Fibroblast of skin of abdomen (primary cell): Measurements from ENCODE around the gene LAMB4.

Source experiments
- DNase-seq: peaks from one replicate; pipeline ENCODE4 v3.0.0-alpha.2; 2013

Gene LAMB4

GRCh38 chr7:108077709-108078108, 52.5 kb downstream of the LAMB4 start:
- no peak for DNase-seq

GRCh38 chr7:108076156-108076555, 54.0 kb downstream of the LAMB4 start:
- DNase-seq, result no peak

GRCh38 chr7:108073305-108074070, 56.7 kb downstream of the LAMB4 start:
- no peak for DNase-seq

DNA sequence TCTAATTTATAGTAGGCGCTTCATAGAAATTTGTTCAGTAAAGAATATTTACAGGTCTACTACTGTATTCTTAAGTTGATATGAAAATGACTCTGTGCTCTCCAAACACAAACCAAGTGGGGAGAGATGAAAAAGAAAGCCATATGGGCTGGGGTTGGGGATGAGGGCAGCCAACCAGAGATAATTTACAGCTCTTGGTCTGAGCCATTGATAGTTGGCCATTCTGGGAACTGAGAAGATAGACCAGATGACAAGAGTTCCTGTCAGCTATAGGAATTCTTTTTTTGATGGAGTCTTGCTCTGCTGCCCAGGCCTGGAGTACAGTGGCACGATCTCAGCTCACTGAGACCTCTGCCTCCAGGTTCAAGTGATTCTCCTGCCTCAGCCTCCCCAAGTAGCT, 57.4 kb downstream of the LAMB4 start:
- DNase-seq, result no peak

- no peak for DNase-seq
These were observed 58.0 kb downstream of the LAMB4 start for GRCh38 chr7:108072116-108072515.

GRCh38 chr7:108071551-108071950, 58.6 kb downstream of the LAMB4 start:
- no peak for DNase-seq

DNA sequence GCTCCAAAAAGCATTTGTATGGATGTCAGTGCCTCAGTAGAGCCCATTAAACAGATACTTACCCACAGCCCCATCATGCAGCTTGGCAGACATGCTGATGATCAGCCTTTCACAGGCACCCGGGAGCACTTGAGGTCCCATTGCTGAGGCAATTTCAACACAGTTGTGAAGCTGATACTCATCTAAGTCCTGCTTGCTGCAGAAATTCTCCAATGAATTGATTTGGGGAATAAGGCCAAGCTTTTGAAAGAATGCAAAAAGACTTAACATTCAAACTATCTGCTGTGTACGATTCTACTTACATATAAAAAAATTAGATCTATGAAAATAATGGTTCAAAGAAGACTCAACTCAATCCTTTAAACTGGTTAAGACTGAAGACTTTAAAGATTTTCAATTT, 60.5 kb downstream of the LAMB4 start:
- DNase-seq, result no peak

GRCh38 chr7:108067844-108068243, 62.3 kb downstream of the LAMB4 start:
- DNase-seq, result no peak

- peak; percentile 52 for DNase-seq
These were observed 63.7 kb downstream of the LAMB4 start for GRCh38 chr7:108066486-108066885.

GRCh38 chr7:108063520-108063933, 66.6 kb downstream of the LAMB4 start:
- DNase-seq, result no peak

DNA sequence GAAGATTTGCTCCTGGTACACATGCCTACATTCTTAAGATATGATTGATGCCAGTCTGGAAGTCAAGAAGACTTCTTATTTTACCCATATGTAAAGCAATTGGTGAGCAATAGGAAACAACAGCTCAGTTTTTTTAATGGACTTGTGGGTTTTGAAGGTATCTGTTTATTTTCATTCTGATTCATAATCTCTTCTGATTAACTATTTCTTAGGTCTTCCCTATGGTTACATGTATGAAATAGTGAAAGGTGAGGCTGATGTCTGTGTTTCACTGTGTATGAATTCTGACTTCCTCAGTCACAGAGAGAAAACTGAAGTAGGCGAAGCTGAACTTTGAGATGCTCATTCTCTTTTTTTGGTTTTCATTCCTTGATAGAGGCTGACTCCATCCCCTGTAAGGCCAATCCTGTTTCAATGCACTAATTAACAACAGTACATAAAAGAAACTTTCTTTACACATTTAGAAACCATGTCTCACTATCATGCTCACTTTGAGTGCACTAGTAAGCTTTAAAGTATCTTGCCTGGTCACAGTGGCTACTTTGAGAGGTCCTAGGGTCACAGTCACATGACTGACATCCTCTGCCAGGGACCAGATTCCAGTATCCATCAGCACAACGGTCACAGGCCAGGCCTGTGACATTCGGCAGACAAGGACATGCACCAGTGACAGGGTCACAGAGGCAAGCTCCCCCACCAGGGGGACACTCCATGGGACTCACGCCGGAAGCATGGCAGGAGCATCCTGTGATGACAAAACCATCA, 67.7 kb downstream of the LAMB4 start:
- DNase-seq, result no peak

DNA sequence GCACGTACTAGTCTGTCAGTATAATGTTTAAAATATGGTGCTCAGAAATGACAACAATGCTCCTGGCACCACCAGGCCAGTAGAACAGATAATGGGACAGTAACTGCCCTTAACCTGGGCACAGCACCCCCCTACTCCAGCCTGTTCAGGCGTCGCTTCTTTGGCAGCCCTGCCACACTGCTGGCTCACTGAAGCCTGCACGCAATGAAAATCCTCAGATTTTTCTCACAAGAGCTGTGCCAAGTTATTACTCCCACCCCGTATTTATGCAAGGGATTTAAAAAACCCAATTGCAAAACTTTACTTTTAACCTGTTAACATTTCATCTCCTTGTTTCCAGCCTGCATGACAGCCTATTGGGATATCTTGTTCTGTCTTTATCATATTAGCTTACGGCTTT, 70.6 kb downstream of the LAMB4 start:
- no peak for DNase-seq

DNA sequence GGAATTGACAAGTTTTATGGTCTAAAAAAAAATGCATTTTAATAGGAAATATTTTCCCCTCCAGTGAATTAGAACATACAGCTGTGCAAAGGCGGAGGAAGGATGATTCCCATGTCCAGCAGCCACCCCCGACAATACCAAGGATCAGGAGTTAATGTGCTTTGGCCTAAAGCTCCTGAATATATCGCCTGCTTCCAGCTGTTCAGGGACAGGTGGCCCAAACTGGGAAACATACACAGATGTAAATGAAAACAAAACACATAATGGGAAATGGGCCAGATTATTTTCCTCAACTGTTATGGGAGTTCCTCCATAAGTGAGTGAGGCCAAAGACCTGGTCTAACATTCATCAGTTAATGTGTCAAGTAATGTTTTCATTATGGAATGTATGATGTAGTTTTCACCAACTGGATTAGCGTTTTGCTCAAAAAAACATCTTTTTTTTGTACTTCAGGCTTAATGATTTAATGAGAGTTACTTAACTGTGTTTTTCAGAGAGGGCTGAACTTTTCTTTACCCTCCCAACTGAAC, 72.1 kb downstream of the LAMB4 start:
- DNase-seq, result no peak

- no peak for DNase-seq
These were observed 74.5 kb downstream of the LAMB4 start for GRCh38 chr7:108055611-108056021.

DNA sequence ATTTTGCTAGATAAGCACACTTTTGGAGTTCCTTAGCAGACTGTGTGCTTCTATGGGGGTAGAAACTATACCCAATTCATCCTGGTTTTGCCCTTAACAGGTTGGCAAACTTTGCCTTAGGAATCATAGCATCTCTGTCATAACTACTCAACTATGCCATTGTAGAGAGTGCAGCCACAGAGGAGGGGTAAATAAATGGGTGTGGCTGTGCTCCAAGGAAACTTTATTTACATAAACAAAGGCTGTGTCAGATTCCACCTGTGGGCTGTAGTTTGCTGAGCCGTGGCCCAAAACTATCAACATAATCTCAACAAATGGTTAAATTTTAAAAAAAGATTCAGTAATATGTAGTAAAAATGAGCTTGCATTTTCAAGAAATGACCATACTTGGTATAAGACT, 75.6 kb downstream of the LAMB4 start:
- DNase-seq, result no peak

DNA sequence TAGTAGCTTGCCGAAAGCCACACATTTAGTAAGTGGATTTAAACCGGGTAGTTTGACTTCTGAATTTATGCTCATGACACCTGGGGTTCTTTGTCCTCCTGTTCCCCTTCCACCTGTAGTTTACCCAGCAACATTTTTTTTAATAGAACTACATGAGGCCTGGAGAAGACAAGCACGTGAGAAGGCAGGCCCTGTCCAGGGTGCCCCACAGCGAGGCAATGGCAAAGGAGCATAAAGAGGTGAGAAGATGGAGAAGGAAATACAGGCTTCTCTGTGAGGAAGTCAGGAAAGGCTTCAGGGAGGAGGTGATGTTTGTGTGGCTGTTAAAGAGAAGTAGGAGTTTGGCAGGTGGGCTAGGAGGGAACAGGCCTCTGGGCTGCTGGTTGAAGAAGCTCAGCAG, 76.9 kb downstream of the LAMB4 start:
- no peak for DNase-seq

GRCh38 chr7:108051454-108051853, 78.7 kb downstream of the LAMB4 start:
- DNase-seq, result peak; percentile 39

GRCh38 chr7:108049962-108050361, 80.2 kb downstream of the LAMB4 start:
- no peak for DNase-seq

DNA sequence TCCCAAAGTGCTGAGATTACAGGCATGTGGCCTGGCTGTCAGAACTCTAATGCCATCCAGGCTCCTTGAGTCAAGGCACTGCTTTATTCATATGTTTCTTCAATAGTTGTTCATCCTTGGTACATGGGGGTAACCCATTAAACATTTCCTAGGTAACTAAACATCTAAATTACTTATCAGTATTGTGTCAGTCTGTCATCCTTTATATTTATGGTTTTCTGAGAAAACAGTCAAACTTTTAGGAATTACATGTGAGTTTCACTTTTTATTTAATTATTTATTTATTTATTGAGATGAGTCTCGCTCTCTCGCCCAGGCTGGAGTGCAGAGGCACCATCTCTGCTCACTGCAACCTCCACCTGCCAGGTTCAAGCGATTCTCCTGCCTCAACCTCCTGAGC, 81.7 kb downstream of the LAMB4 start:
- DNase-seq, result no peak

DNA sequence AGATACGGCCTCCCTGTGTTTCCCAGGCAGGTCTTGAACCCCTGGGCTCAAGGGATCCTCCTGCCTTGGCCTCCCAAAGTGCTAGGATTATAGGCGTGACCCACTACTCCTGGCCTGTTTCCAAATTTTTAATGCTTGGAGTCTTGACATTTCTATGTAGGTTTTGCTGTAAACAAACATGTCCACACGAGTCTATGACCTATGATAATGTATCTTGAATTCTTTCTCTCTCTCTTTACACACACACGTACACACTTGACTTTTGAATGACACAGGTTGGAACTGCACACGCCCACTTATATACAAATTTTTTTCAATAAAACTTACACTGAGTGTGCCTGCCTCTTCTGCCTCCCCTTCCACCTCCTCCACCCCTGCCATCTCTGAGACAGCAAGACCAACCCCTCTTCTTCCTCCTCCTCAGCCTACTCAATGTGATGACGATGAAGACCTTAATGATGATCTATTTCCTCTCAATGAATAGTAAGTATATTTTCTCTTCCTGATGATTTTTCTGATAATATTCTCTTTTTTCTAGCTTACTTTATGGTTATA, 83.1 kb downstream of the LAMB4 start:
- DNase-seq, result no peak

DNA sequence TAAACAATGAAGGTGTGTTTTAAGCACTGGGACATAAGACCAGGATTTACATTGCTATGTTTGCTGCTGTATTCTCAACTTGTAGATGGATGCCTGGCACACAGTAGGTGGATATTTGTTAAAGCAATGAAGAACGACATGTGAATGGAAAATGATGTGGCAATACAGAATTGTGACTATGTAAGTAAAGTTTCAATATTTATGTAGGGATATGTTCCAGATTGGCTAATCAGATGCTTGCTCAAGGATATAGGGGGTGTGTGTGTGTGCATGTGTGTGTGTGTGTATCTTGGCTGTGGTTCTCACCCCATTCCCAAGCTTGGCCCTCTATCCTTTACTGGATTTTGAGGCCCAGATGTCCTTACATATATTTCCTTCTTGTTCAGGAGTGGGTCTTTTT, 84.5 kb downstream of the LAMB4 start:
- DNase-seq, result peak; percentile 55

DNA sequence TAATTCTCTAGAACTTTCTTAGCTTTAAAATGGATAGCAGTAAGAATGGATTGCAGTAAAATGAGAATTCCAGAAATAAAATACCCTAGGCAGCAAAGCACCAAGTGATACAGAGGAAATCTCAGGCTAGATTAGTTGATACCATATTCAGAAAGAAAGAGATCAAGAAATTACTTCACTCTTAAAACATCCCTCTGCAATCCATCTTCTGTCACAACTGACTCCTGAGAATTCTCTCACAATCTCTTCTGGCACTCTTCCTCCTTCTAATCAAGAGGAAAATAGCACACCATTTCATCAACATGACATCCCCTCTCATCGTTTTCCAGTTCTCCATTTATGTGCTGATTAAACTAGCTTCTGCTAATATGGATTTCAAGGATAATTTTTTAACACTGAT, 85.0 kb downstream of the LAMB4 start:
- peak; percentile 81 for DNase-seq

DNA sequence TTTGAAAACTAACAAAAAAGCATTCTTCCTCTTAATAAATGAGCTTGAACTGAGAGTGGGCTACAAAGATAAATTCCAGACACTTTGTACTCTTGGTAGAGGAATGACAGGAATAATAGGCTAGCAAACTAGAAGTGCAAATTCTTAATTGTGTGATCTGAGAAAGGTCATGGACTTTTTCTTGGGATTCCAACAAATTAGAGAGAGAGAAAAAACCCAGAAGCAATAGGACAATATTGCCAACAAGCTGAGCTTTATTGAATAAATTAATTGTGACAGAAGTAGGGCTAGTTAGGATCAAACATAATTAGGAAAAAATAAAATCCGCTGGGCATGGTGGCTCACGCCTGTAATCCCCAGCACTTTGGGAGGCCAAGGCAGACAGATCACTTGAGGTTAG, 85.8 kb downstream of the LAMB4 start:
- DNase-seq, result no peak

DNA sequence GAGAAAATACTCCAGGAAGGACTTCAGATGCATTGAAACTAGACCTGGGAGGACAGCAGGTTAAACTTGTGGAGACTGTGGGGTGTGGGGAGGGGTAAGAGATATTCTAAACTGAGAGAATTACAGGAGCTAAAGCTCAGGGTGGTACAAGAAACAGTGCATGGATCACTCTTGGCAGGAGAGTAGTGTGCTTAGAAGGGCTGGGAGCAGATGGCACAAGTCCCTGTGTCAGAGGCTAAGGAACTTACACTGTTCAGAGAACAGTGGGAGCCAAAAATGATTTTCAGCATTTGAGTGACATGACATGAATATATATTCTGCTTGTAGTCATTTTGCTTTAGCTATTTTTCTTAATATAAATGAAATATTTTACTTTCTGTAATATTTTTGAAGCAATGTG, 91.2 kb downstream of the LAMB4 start:
- DNase-seq, result no peak
